NCI-H446 (cell line): ENCODE data around the gene AMOT.
A peak's percentile ranks its signal among the peaks of the same experiment; 100 is the strongest.
"Not testable (repeated sequence)": the region's sequence is repeated elsewhere in the genome, so short reads cannot be mapped to it uniquely, and the experiment has no call there.

Experiments
- DNase-seq, 2 experiments: peaks; one replicate each; lab custom pipeline; 2025; lab: John Stamatoyannopoulos, UW

AMOT gene, protein sequence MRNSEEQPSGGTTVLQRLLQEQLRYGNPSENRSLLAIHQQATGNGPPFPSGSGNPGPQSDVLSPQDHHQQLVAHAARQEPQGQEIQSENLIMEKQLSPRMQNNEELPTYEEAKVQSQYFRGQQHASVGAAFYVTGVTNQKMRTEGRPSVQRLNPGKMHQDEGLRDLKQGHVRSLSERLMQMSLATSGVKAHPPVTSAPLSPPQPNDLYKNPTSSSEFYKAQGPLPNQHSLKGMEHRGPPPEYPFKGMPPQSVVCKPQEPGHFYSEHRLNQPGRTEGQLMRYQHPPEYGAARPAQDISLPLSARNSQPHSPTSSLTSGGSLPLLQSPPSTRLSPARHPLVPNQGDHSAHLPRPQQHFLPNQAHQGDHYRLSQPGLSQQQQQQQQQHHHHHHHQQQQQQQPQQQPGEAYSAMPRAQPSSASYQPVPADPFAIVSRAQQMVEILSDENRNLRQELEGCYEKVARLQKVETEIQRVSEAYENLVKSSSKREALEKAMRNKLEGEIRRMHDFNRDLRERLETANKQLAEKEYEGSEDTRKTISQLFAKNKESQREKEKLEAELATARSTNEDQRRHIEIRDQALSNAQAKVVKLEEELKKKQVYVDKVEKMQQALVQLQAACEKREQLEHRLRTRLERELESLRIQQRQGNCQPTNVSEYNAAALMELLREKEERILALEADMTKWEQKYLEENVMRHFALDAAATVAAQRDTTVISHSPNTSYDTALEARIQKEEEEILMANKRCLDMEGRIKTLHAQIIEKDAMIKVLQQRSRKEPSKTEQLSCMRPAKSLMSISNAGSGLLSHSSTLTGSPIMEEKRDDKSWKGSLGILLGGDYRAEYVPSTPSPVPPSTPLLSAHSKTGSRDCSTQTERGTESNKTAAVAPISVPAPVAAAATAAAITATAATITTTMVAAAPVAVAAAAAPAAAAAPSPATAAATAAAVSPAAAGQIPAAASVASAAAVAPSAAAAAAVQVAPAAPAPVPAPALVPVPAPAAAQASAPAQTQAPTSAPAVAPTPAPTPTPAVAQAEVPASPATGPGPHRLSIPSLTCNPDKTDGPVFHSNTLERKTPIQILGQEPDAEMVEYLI

DNA sequence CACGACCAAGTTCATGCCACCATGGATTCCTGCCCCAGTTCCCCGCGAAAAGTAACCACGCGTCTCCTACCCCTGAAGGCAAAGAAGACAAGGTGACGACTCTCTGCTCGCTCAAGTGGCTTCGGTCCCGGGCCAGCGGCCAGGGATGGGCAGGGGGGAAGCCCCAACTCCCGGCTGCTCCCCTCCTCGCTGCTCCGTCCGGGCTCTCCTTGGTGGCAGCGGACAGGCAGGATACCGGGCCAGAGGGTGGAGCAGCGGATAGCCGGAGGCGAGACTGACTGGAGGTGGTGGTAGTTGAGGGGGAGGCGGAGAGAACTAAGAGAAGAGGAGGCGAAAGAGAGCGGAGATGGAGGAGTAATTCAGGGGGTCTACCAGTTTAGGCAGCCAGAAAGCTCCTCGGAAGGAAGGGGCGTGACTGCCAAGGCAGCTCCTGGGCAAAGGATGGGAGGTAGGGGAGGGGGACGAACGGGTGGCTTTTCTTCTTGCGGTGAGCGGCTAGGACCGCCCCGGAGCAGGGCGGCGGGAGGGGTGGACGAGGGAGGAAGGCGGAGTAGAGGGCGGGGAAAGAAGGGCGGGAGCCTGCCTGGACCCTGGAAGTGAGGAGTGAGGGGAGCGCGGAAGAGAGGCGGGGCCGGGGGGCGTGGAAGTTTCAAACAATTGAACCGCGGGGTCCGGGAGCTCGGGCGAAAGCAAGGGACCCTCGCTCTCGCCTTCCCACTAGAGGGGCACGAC lies at the start of gene AMOT:
TSS of gene AMOT (minus strand) at position 450 of the 732 bp plus-strand sequence. CDS start 17,705 bp downstream, outside the sequence.
- peak; percentile 14 to 42 for DNase-seq

DNA sequence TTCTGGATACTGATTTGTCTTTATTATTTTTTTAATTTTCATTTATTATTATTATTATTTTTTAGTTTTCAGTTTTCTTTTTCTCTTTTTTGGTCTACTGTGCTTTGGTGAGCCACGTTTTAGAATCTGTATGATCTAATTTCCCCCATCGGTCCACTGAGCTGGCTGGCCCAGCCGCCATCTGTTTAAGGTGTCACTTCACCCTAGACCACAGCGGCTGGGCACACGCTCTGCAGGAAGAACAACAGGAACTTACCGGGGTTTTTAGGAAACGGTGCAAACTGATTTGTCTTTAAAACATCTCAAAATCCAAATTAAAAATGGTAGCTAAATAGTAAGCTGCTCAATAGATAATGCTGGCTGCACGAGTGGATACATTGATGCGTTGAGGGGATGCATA lies 48.8 kb upstream of the AMOT start:
- DNase-seq, result no peak

DNA sequence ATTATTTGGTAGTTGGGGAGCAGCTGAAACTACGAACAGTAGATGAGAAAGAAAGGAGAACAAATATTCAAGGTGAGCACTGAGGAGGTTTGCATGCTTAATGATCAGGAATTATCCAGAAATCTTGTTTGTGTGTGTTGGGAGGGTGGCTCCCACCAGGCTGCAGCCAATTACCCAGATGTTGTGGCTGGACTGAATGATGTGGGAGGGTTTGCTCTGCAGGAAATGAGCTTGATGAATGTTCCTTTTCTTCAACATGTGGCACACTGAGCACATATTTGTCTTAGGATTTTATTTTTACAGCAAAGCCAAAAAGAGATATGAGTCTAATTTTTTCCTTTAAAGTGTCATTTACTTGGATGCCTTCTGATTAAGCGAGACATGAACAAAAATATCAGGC lies 48.3 kb upstream of the AMOT start:
- DNase-seq, result no peak

DNA sequence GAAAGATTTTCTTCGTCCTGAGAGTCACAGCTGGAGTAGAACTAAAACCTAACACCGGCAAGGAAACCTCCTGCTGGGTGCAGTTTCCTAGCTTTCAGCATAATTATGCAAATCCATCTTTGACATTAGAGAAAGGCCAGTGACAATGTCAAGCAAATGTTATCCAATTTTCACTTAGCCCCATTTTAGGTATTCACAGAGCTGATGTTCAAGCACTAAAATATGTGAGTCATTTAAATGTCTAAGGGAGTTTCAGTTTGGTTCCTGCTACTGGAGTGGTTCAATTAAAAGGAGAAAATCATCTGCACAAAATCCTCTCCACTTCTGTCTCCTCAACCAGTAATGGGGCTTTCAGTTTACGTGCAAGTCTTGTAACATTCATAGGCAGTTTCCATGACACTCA lies 37.1 kb upstream of the AMOT start:
- no peak for DNase-seq

DNA sequence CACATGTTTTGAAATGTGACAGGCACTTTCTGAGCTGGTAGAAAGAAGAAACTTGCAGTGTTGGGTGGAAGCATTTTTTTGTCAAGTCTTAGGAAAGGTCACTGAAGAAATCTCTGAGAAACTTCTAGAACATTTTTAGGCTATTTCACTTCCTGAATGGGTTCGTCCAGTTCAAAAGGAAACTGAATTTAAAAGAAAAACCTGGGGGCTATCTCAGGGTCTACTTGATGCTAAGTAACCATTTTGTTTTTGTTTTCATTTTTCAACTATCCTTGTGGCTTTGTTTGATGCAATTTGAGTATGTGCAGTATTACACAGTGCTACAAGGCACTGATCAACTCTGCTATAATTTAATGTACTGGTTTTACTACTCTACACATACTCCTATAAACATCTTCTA lies 34.0 kb upstream of the AMOT start:
- no peak for DNase-seq

DNA sequence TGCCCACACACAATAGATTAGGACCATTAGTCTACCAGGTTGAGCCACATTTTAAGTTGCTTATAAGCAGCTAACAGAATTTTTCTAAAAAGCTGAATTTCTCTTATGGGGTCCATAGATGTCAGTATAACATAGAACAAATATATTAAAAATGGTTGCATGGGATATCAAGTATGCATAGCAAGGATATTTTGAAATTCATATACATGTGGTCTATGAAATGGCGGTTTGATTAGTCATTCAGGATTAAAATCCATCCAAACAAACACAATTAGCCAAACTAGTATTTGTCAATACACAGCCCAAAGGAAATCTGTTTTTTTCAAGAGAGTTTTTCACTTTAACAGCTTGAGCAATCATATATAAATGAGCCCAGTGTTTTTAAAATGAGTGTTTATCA lies 33.5 kb upstream of the AMOT start:
- DNase-seq, result no peak

DNA sequence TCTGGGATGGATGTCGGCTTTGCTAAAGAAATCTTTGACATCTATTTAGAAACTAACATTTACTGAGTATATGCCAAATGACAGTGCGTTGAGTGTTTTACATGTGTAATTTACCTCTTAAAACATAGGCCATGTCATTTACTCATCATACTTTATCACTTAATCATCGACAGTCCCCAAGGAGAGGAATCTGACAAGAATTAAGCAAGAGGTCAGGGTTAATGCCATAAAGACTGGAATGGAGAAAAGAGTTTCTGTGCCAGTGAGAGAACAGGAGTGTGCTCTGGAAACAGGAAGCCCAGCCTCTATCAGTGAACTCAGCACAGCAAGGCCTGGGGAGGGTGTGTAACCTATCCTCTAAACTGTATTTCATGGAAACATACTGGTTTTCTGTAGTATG lies 28.0 kb upstream of the AMOT start:
- no peak for DNase-seq

DNA sequence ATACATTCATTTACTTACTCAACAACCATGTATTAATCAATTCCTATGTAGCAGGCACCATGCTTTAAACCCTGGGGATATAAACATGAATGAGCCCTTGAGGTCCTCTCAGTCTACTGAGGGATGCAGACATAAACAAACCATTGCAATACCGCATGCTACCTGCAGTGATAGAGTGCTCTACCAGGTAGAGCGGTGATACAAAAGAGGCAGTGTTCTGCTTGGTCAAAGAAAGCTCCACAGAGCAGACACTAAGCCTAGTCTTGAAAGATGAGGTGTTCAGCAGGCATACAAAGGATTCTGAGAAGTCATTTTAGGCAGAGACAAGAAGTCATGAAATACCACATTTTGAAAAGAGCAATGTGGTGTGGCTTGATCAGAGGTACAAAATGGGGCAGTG lies 26.9 kb upstream of the AMOT start:
- DNase-seq, result no peak

DNA sequence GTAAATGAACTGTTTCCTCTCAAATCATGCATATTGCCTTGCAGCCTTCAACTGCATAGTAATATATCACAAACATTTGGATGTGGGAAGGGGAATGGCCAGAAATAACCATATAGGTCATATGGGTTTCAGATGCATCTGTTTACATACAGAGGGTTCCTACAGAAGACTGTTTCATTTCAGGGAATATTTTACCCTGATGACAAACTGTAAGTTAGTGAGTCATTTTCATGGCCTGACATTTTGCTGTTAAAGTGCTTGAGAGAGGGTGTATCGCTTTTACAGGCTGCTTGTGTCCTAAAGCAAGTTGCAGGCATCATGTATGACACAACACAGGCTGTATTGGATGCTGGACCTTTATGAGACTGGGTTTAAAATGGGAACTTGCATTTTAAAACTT lies 25.5 kb upstream of the AMOT start:
- no peak for DNase-seq

DNA sequence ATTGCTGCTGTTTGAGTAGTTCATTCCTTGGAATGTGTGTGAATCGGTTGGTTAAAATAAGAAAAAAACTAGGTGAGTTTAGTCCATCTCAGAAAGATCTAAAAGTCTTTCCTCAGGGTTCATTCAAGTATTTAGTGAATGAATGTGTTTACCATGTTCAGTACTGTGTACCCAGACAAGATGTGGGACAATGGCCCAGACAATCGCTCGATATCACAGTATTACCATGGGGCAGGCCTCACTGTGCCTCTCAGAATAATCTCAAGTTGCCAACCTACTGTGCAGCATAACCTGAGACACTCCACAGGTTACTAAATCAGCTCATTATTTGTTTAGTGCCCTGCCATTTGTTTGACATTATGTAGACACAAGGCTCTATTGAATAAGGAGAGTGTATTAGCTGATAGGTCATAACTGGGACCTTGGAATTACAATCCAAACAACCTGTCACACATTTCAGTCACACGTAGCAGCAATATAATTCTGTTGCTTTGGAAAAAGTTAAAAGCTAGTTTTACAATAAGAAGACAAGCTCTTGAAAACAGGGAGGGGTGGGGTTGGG lies 24.9 kb upstream of the AMOT start:
- no peak for DNase-seq

DNA sequence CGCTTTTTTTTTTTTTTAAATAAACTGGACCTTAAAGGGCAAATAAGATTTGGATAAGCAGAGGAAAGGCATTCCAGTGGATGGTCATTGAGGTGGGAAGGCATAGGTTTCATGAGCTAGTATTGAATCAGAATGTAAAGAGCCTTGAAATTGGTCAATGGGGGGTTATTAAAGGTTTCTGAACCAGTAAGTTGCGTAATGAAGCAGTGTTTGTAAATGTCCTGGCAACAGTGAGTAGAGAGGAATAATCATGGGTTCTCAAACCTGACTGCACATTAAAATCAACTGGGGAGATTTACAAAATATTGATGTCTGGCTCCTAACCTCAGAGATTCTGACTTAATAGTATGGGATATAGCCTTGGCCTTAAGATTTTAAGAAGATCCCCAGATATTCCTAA lies 23.2 kb upstream of the AMOT start:
- DNase-seq, result no peak

DNA sequence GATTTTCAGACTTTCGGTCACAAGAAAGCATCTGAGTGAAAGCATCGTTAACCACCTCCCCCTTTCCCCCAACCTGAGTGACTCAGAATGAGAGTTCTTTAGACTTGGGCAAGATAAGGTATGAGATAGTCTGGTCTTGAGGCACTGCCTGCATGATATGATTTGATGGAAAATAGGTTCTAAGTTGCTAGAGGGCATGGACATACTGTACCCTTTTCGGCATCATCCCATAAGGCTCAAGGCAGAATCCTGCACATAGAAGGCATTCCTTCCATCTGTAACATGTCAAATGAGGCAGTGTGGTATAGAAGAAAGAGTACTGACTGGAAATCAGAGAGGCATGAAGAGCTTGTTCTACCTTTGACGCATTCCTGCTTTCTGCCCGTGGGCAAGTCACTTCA lies 16.8 kb upstream of the AMOT start:
- DNase-seq, result no peak

DNA sequence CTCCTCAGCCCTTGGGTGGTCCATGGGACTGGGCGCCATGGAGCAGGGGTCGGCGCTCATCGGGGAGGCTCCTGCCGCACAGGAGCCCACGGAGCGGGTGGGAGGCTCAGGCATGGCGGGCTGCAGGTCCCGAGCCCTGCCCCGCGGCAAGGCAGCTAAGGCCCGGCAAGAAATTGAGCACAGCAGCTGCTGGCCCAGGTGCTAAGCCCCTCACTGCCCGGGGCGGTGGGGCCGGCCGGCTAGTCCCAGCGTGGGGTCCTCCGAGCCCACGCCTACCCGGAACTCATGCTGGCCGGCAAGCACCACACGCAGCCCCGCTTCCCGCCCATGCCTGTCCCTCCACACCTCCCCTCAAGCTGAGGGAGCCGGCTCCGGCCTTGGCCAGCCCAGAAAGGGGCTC lies 14.3 kb upstream of the AMOT start:
- not testable (repeated sequence) for DNase-seq

DNA sequence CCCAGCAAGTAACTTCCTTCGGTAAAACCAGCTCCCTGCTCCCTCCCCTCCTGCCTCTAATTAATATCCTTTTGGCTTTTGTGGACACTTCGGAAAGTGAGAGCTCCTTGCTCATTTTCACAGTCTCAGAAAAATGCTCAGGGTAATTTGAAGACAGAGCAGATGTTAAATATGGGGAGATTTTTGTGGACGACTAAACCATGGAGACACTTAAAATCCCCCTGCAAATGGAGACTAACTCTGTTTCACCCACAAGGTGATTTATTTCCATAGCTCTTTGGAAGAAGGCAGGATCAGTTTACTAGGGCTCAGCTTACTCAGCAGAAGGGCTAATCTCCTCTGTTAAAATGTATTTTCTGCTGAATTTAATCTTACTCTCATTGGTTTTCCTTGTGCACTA lies 12.2 kb upstream of the AMOT start:
- DNase-seq, result no peak

DNA sequence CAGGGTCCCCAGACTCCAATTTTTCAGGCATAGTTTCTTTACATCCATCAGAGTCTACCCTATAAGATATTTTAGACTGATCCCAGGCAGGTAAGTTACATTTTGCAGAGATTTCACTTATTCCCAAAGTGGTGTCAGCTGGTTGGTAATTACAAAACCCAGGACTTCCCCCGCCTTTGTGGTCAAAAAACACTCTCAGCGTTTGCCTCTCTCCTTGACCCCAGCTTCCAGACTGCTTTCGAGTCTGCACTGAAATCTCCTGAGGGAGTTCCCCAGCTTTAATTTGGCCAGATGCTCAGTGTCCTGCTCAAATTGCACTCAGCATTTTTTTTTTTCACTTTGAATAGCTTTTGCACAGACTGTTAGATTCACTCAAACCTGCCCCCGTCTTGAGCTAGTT lies 11.2 kb upstream of the AMOT start:
- DNase-seq, result no peak

DNA sequence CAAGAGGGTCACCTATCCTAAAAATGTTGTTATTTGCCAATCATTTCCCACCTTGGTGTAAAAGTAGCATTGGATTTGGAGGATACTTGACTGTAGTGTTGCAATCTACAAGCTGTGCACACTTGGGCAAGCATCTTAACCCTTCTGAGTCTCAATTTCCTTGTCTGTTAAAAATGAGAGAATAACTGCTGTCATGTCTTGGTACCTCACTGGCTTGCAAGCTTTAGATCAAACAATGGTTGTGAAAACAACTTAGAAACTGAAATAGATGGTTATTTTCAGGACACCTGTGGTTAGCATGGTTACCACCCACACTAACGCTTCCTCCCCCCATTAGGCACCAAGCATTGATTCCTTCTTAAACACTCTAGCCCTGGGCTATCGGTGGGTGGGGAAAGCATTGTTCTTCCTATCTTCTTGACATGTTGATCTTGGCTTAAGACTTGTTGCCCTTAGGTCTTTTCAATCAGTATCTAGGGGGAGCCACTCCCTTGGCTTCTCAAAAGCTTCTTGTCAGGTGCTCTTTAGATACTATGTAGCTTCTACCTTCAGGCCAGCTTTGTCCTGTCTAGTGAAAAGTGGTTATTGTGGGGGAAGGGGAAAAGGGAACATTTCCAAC lies 10.6 kb upstream of the AMOT start:
- DNase-seq, result no peak

DNA sequence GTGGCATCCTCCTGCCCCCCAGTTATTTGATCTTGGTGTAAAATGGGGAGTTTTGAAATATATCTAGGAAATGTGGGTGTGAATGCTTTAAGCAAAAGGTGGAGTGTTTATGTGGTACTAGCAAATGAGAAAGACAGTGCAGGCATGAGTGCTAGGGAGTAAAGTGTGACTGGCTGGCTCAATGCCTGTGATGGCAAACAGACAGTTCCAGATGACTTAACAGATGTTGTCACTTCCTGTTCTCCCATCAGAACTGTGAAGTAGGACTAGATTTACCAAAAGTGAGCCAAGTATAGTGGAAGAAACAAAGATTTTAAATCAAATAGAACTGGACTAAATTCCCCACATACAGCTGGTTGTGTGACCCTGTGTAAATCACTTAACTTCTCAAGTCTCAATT lies 8.4 kb upstream of the AMOT start:
- no peak for DNase-seq

DNA sequence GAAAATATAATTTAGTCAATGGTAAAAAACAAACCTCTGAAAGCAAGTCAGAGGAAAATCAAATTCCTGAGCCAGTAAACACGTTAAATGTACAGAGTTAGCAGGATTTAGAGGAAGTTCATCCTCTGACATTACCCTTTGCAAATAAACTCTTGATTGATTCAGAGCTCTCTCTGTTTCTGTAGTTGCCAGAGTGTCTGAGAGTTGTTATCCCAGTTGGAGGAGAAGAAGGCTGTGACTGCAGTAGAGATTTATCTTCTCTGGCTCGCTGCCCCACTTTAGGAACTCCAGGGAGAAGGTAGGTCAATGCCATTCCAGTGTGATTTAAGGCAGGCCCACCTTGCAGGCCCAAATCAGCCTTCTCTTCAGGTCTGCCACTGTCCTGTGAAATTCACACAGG lies 6.2 kb upstream of the AMOT start:
- DNase-seq, result no peak

DNA sequence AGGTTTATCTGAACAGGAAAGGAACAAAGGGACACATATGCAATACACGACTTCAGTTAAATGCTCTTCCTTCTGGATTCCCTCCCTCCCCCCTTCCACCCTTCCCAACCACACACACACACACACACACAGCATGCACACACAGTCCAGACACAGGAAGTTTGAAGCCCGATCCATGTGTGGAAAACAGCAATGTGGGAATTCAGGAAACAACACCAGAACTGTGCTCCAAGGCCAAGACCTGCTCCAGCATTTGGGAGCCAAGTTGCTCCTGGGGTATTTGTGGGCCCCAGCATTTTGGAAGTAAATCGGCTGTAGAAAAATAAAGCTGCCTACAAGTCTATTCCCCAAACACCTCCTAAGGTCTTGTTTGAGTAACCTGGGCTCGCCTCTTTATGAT lies 5.6 kb upstream of the AMOT start:
- no peak for DNase-seq

DNA sequence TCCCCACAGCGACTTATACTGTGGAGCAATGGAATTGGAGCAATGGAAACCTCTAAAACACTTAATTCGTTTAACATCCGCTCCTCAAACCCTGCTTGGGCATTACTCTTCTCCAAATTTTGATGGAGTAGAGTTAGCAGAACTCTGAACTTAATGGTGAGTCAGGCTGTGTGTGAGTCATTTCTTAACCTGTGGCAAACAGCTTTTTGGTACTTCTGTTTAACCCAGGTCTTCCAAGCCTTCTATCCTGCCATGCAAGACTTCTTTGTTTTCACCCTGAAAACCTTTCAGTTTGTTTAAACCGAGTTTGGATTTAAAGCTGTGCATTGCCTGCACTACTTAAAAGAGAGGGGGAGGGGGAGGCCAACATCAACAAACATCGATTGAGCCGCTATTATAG lies 3.6 kb upstream of the AMOT start:
- DNase-seq, result no peak

DNA sequence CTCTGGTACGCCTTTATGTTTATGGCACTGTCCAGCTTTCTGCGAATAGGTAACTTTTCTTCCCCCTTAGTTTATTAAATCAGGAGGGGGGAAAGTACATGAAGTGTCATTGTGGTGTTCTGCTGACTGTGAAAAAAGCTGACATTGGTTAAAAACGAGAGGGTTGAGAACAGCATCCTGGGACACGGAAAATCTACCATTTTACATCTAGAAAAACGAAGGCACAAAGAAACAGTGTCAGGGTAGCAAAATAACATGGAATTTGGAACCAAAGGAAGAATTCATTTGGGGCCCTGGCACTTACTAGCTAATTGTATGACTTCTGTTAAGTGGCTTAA lies 1.2 kb upstream of the AMOT start:
- no peak for DNase-seq
